Caco-2 (cell line): ENCODE data around the gene SCAPER. TPM values are rescaled to one million over a fixed set of nuclear protein-coding genes. Genes with fewer than 3 reads are reported as not detected.

ENCODE experiments used
- BruUV-seq: library from RNA; stranded (reverse); fragments of 400-500 nt; replicated peaks from 2 replicates; lab custom pipeline; 2021; lab: Mats Ljungman, UMichigan
- CTCF ChIA-PET: fragments of 300-600 bp; sonication (Branson Sonifier 250); formaldehyde crosslinking; loops from one replicate; lab custom pipeline; 2022; ENCODE audit warnings: antibody characterized with exemption; lab: Charles Lee
- POLR2A ChIA-PET: fragments of 300-600 bp; sonication (Branson Sonifier 250); formaldehyde crosslinking; loops from one replicate; lab custom pipeline; 2022; ENCODE audit warnings: antibody characterized with exemption; lab: Charles Lee
- DNase-seq, 2 experiments: peaks; one replicate each; pipeline versions ENCODE4 v3.0.0 to v3.0.0-alpha.2; 2020 to 2022
- H3K27me3 ChIP-seq: replicated peaks from 2 replicates; pipeline ENCODE4 v1.6.0; 2011; ENCODE audit warnings: low read length; ENCODE audit not compliant: control insufficient read depth, insufficient read depth
- H3K36me3 ChIP-seq: 2 replicates; pipeline ENCODE4 v1.5.1; 2011; ENCODE audit warnings: low read length; ENCODE audit not compliant: control insufficient read depth, insufficient read depth
- H3K4me1 ChIP-seq: fragments of 250-450 bp; sonication (Bioruptor Pico); 2 replicates; pipeline ENCODE4 v1.5.1; 2020; ENCODE audit warnings: mild to moderate bottlenecking
- H3K4me3 ChIP-seq: 2 replicates; pipeline ENCODE4 v1.5.1; 2011; ENCODE audit warnings: low read depth, mild to moderate bottlenecking, control low read depth, low read length
- H3K9me3 ChIP-seq: fragments of 250-450 bp; sonication (Bioruptor Pico); 2 replicates; pipeline ENCODE4 v1.5.1; 2020; ENCODE audit warnings: mild to moderate bottlenecking, moderate library complexity
- H3K27ac Mint-ChIP-seq: one replicate; pipeline ENCODE4 v1.8.0; 2022; ENCODE audit warnings: mixed read lengths; ENCODE audit not compliant: unreplicated experiment
- H3K27me3 Mint-ChIP-seq: one replicate; pipeline ENCODE4 v1.8.0; 2022; ENCODE audit warnings: mixed read lengths; ENCODE audit not compliant: insufficient read depth, unreplicated experiment
- H3K36me3 Mint-ChIP-seq: one replicate; pipeline ENCODE4 v1.8.0; 2022; ENCODE audit warnings: mild to moderate bottlenecking, mixed read lengths; ENCODE audit not compliant: insufficient read depth, unreplicated experiment
- H3K4me1 Mint-ChIP-seq: one replicate; pipeline ENCODE4 v1.8.0; 2022; ENCODE audit warnings: low read depth, mixed read lengths; ENCODE audit not compliant: unreplicated experiment
- H3K4me3 Mint-ChIP-seq: one replicate; pipeline ENCODE4 v1.8.0; 2022; ENCODE audit warnings: mild to moderate bottlenecking, moderate library complexity, mixed read lengths; ENCODE audit not compliant: unreplicated experiment
- H3K9me3 Mint-ChIP-seq: one replicate; pipeline ENCODE4 v1.8.0; 2022; ENCODE audit warnings: mixed read lengths; ENCODE audit not compliant: unreplicated experiment
- CTCF ChIP-seq, 2 experiments: fragments of 200-600 bp in 1 of 2; IDR thresholded peaks; 1 replicate in 1 of 2; 2 replicates in 1 of 2; pipeline versions ENCODE4 v1.5.1 to v1.8.0; 2011 to 2022; ENCODE audit warnings: antibody characterized with exemption in 1 of 2, control low read depth in 1 of 2, inconsistent platforms in 1 of 2, low read depth in 1 of 2, low read length in 1 of 2, mild to moderate bottlenecking in 1 of 2, moderate library complexity in 1 of 2; ENCODE audit not compliant: insufficient read depth in 1 of 2, severe bottlenecking in 1 of 2, unreplicated experiment in 1 of 2
- intact Hi-C: fragments of 100-400 bp; cut with micrococcal nuclease; formaldehyde crosslinking; loops from one replicate; pipeline ENCODE4 v1.10.0; 2022; ENCODE audit not compliant: unreplicated experiment
- total RNA-seq: library from RNA; stranded (reverse); gene quantifications from 2 replicates; pipeline ENCODE4 v1.2.3, GENCODE V29; 2022

SCAPER gene
- total RNA-seq, 1 experiment from 2014 or later: 24.6 TPM

GRCh38 chr15:76678766-76679165 lies 226.4 kb downstream of the SCAPER start:
- Histone ChIP-seq H3K4me3 (no peak overlapping the region), H3K9me3 (no peaks in the 10 kb centered on the region), H3K36me3 (no peaks in the 10 kb centered on the region), H3K4me1 (no peaks in the 10 kb centered on the region), H3K27me3 (no peaks in the 10 kb centered on the region)
- POLR2A ChIA-PET: no interaction called here
- H3K4me1 Mint-ChIP-seq: no peaks in the 10 kb centered on the region
- H3K27me3 Mint-ChIP-seq: no peaks in the 10 kb centered on the region
- no peak for DNase-seq
- H3K4me3 Mint-ChIP-seq: no peak overlapping the region
- H3K27ac Mint-ChIP-seq: no peak overlapping the region
- peaks cover 6% of the 10 kb centered on the region for H3K36me3 Mint-ChIP-seq
- no peak for TF ChIP-seq CTCF (IDR thresholded peaks at IDR 0.05; ENCODE audit: insufficient read depth in 1 of 2, low read depth in 1 of 2, low read length in 1 of 2, severe bottlenecking in 1 of 2, unreplicated experiment in 1 of 2)
- CTCF ChIA-PET: no interaction called here
- no peaks in the 10 kb centered on the region for H3K9me3 Mint-ChIP-seq
- intact Hi-C loops: no loop called here
- BruUV-seq: no TSS peak

GRCh38 chr15:76674883-76675282 lies 230.3 kb downstream of the SCAPER start:
- intact Hi-C loops: no loop called here
- TF ChIP-seq CTCF (IDR thresholded peaks at IDR 0.05; ENCODE audit: insufficient read depth in 1 of 2, low read depth in 1 of 2, low read length in 1 of 2, severe bottlenecking in 1 of 2, unreplicated experiment in 1 of 2): no peak
- no TSS peak for BruUV-seq

GRCh38 chr15:76669521-76670207 lies 235.5 kb downstream of the SCAPER start:
- H3K9me3 Mint-ChIP-seq: no peaks in the 10 kb centered on the region
- no peak overlapping the region for H3K27ac Mint-ChIP-seq
- H3K4me1 Mint-ChIP-seq: no peaks in the 10 kb centered on the region
- no peaks in the 10 kb centered on the region for H3K27me3 Mint-ChIP-seq
- POLR2A ChIA-PET: no interaction called here
- CTCF ChIA-PET: no interaction called here
- H3K36me3 Mint-ChIP-seq: no peaks in the 10 kb centered on the region
- H3K9me3 ChIP-seq: no peaks in the 10 kb centered on the region
- no peaks in the 10 kb centered on the region for H3K27me3 ChIP-seq
- BruUV-seq: no TSS peak
- H3K4me1 ChIP-seq: no peaks in the 10 kb centered on the region
- no peak overlapping the region for H3K4me3 Mint-ChIP-seq
- TF ChIP-seq CTCF (IDR thresholded peaks at IDR 0.05; ENCODE audit: insufficient read depth in 1 of 2, low read depth in 1 of 2, low read length in 1 of 2, severe bottlenecking in 1 of 2, unreplicated experiment in 1 of 2): no peak
- no peak overlapping the region for H3K4me3 ChIP-seq
- no peak for DNase-seq
- intact Hi-C loops: no loop called here
- H3K36me3 ChIP-seq: no peaks in the 10 kb centered on the region

More at GRCh38 chr15:76674883-76675282, 230.3 kb downstream of the SCAPER start:
- no peak overlapping the region for H3K4me3 Mint-ChIP-seq
- Histone ChIP-seq H3K4me1 (no peaks in the 10 kb centered on the region), H3K4me3 (no peak overlapping the region), H3K9me3 (no peaks in the 10 kb centered on the region), H3K27me3 (no peaks in the 10 kb centered on the region), H3K36me3 (no peaks in the 10 kb centered on the region)
- CTCF ChIA-PET: no interaction called here
- no peaks in the 10 kb centered on the region for H3K4me1 Mint-ChIP-seq
- POLR2A ChIA-PET: no interaction called here
- H3K27ac Mint-ChIP-seq: no peak overlapping the region
- no peak for DNase-seq
- H3K9me3 Mint-ChIP-seq: no peaks in the 10 kb centered on the region
- H3K36me3 Mint-ChIP-seq: no peaks in the 10 kb centered on the region
- H3K27me3 Mint-ChIP-seq: no peaks in the 10 kb centered on the region
